OCI-LY1 (cell line): ENCODE data around the gene SLC43A3.

ENCODE experiments used
- CTCF ChIP-seq: fragments of 200-600 bp; sonication (generic), shearing (Covaris generic); IDR thresholded peaks from 2 replicates; pipeline ENCODE4 v1.5.1; 2017; ENCODE audit warnings: mild to moderate bottlenecking, antibody characterized with exemption, low read length, moderate library complexity, mixed read lengths
- EZH2 ChIP-seq: fragments of 200-600 bp; sonication (generic), shearing (Covaris generic); IDR thresholded peaks from 2 replicates; pipeline ENCODE4 v1.8.0; 2017; ENCODE audit warnings: borderline replicate concordance, mixed run types, mild to moderate bottlenecking, antibody characterized with exemption, low read length, moderate library complexity, mixed read lengths

DNA sequence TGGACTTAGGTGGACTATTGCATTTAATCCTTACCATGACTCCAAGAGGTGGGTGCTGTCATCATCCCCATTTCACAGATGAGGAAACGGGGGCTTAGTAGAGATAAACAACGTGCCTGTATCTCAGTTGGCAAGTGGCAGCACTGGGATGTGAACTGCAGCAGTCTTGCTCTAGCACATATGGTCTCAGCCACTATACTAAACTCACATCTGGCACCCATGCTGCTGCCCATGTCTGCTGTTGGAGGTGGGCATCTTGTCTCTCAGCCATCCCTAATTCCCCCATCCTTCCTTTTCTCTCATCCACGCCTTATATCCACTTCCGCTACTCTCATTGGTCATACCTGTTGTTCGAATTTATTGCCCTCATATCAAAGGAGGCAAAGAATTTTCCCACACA lies 49.8 kb downstream of the SLC43A3 start:
- TF ChIP-seq EZH2 (no peak), CTCF (no peak)
